GM18505 (cell line): ENCODE data around the gene SELENOI.
"Not testable (repeated sequence)": the region's sequence is repeated elsewhere in the genome, so short reads cannot be mapped to it uniquely, and the experiment has no call there.

Source experiments
- ATAC-seq: cut with Tn5 transposase; IDR thresholded peaks from one replicate; pipeline ENCODE4 v1.9.1; 2021; ENCODE audit not compliant: unreplicated experiment
- POLR2A ChIP-seq: IDR thresholded peaks from 4 replicates; pipeline ENCODE4 v1.6.1; 2011; ENCODE audit warnings: borderline replicate concordance; ENCODE audit not compliant: insufficient read depth, insufficient read length; ENCODE audit errors: extremely low read depth

The SELENOI gene

DNA sequence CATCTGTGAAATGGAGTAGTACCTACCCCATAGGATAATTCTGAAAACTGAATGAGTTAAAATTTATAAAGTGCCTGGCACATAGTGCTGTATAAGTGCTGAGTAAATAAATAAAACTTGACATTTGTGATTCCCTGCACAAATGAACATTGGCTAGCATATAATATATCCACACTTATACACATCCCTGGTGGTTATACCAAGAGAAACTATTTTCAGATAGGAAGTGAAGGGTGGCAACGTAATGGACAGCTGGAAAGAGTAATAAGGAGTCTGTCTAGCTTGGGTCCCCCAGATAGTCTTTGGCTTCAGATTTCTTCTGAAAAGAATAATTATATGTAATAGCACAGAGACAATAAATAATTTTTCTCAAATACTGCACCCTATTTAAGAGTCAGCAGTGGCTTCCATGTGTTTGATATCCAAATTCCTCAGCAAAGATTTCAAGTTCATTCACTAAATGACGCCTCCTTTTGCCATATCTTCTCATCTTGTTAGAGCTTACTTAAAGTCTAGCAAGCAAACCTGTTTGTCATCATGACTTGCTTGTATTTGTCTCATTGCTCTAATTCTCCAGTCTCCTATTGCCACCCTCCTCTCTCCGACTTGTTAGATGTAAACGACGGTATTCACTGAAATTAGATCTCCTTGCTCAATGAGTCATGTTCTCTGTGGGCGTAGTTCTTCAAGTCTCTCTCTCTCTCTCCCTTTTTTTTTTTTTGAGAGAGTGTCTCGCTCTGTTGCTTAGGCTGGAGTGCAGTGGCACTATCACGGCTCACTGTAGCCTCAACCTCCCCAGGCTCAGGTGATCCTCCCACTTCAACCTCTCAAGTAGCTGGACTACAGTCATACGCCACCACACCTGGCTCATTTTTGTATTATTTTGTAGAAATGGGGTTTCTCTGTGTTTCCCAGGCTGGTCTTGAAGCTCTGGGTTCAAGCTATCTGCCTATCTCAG is 9.4 kb downstream of the SELENOI start:
- no peak for ATAC-seq
- TF ChIP-seq POLR2A = no peak

DNA sequence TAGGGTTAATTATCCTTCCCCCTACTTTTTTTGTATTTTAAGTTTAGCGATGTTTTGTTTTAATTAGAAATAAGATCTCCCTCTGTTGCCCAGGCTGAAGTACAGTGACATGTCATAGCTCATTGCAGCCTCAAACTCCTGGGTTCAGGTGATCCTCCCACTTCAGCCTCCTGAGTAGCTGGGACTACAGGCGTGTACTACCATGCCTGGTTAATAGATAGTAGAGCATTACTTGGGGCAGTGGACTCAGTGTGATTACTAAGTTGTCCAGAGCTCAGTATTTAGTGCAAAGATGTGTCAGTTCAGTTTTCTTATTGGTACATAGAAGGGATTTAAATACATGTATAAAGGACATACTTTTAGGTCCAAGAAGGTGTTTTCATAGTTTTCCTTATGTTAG is 10.2 kb downstream of the SELENOI start:
- ATAC-seq = no peak
- no peak for TF ChIP-seq POLR2A

DNA sequence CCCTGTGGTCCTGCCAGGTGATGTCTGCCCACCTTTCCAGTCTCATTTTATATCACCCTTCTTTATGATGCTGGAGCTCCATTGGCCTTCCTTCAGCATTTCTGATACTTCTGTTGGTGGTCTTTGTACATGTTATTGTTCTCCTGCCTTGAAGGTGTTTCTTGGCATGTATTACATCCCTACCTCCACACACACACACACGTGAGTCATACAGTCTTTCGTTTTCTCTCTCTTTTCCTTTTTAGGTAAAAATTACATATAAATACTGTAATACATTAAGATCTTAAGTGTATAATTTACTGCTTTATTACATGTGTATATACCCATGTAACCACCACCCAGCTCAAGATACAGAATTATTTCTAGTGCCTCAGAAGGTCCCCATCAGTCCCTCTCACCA is 10.8 kb downstream of the SELENOI start:
- ATAC-seq = no peak
- no peak for TF ChIP-seq POLR2A

DNA sequence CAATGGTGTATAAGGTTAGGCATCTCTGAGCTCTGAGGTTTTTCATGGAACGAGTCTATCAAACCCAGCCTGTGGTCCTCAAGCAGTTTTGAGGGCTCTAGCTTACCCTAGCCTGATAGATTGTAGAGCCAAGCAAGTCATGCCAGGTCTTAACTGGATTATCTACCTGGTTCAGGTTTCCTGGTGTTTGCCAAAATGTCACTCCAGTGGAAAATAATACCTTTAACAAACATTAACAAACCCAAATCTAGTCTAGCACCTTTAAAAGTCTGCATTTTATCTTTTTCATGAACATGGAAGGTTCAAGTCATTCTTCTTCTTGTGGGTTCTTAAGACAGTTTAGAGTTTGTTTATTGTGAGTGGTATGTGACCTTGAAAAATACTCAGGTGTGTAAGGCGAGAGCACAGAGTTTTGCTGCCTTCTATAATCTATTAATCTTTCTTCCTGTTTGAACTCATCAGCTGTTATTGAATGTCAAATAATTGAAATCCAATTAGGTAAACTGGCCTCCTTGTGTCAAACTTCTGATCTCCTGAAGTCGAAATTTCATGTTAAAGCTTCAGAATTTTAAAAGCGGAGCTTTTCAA is 14.0 kb downstream of the SELENOI start:
- ATAC-seq = no peak
- TF ChIP-seq POLR2A = no peak

DNA sequence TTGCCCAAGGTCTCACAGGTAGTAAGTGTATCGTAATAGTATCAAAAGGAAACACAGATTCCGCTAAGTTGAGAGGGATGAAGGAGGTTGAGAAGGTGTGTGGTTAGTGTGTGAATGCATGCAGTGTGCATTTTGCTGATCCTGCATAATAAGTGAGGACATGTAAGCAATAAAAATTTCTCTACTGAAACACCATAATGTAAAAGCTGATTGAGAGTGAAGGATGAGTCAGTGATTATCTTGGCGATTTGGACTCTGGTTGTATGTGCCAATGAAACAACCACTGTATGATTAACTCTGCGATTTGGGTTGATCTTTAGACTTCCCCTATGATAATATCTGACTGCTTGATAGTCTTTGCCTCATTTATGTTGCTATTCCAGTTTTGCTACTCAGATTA is 17.4 kb downstream of the SELENOI start:
- TF ChIP-seq POLR2A = no peak
- no peak for ATAC-seq

DNA sequence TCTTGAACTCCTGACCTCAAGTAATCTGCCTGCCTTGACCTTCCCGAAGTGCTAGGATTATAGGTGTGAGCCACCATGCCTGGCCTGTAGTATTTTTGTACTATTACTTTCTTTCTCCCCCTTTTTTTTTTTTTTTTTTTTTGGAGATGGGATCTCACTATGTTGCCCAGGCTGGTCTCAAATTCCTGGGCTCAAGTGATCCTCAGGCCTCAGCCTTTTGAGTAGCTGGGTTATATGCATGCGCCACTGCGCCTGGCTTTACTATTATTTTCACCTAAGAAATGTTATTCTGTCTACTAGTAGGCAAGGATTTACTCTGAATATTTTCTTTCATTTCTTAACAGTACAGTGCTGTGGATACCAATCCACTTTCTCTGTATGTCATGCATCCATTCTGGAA is 18.0 kb downstream of the SELENOI start:
- TF ChIP-seq POLR2A = no peak
- ATAC-seq = no peak

DNA sequence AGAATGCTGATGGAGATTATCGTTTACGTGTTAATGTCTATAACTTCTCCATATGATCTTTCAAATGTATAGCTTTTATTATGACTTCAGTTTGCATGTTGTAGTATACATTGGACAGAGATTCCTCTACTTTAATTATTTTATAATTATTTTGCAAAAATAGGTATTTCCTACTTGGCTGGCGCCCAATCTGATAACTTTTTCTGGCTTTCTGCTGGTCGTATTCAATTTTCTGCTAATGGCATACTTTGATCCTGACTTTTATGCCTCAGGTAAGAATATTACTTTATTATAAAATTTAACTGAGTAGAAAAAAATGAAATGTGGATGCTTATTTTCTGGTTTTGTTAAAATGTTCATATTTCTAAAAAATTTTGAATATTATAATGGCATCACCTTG is 18.7 kb downstream of the SELENOI start:
- TF ChIP-seq POLR2A = no peak
- no peak for ATAC-seq

DNA sequence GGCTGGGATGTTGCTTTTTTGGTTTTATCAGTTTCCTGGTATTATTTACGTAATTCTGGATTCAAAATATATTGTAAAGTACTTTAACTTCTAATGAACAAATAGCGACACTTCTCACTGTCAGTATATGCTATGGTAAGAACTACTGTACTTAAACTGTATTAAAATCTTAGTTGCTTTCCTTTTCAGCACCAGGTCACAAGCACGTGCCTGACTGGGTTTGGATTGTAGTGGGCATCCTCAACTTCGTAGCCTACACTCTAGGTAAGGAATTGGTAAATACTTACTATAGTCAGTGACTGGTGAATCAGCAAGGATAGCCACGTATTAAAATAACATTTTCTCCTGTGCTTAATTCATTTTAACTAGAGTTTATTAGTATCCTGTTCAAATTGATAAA is 21.0 kb downstream of the SELENOI start:
- no peak for ATAC-seq
- TF ChIP-seq POLR2A = no peak

DNA sequence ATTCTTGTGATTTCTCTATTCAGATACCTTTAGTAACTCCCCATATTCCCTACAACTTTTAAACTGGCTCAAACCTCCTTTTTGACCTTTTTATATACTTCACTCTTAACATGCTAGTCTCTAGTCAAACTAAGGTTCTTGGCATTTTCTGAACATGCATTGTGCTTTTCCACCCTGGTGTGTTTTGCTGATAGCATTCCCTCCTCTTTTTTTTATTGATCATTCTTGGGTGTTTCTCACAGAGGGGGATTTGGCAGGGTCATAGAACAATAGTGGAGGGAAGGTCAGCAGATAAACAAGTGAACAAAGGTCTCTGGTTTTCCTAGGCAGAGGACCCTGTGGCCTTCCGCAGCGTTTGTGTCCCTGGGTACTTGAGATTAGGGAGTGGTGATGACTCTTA is 23.7 kb downstream of the SELENOI start:
- not testable (repeated sequence) for ATAC-seq

DNA sequence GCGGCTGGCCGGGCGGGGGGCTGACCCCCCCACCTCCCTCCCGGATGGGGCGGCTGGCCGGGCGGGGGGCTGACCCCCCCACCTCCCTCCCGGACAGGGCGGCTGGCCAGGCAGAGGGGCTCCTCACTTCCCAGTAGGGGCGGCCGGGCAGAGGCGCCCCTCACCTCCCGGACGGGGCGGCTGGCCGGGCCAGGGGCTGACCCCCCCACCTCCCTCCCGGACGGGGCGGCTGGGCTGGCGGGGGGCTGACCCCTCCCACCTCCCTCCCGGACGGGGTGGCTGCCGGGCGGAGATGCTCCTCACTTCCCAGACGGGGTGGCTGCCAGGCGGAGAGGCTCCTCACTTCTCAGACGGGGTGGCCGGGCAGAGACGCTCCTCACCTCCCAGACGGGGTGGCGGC is 25.0 kb downstream of the SELENOI start:
- not testable (repeated sequence) for ATAC-seq

DNA sequence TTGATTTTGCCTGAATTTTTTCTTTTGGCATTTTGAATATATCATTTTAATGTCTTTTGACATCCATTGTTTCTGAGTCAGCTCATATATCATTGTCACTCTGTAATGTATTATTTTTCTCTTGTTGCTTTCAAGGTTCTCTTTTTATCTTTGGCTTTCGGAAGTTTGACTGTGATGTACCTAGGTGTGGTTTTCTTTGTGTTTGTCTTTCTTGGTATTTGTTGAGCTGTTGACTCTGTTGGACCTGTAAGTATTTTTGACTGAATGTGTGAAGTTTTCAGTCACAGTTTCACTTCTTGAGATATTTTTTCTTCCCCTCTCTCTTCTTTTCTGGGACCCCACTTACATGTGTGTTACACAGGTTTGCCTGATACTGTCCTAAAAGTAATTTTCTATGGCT is 30.9 kb downstream of the SELENOI start:
- ATAC-seq = no peak
- TF ChIP-seq POLR2A = no peak

DNA sequence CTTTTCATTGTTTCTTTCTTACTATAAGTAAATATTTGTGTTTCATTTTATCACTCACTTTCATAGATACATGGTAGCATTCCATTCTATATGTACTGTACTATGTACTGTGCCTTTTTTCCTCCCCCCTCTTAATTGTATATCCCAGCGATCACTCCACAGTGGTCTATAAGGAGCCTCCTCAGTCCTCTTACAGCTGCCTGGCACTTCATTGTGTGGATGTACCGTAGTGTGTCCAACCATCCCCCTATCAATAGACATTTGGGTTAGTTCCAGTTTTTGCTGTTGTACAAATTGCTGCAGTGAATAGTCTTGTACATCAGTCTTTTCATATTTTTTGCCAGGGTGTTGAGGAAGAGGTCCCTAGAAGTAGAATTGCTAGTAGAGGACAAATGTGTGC is 34.3 kb downstream of the SELENOI start:
- no peak for TF ChIP-seq POLR2A
- no peak for ATAC-seq

DNA sequence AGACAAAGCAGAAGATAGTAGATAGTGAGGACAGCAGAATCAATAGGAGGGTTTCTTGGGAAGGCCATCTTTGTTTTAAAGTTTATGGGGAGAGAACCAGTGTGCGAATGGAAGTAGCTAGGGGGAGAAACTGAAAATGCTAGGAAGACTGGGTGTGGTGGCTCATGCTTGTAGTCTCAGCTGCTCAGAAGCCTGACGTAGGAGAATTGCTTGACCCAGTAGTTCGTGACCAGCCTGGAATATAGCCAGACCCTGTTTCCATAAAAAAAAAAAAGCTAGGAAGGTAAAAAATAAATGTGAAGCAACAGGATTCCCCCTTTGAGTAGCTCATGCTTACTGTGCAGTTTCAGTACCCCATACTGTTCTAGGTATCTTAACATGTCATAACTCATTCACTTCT is 36.6 kb downstream of the SELENOI start:
- TF ChIP-seq POLR2A = no peak
- no peak for ATAC-seq

DNA sequence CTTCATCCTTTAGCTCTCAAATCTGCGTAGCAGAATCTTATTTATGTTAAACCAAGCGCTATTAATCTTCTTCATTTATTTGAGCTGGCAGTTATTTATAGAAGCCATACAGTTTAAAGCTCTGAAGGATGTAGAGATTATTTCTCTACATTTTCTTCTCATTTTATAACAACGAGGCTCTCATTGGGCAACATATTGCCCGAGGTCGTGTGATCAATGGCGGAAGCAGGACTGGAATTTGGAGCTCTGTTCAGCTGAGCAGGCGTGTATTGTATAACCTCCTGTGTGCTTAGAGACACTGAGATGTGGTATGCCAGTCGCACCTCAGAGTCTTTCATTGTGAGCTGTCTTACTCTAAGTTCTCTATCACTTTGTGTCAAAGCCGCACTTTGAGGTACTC is 38.2 kb downstream of the SELENOI start:
- ATAC-seq = no peak
- no peak for TF ChIP-seq POLR2A
